Subcutaneous abdominal adipose tissue (tissue), 5 donors: ENCODE measurements around the gene CXCL11.

ENCODE experiments used
- H3K27ac ChIP-seq: one replicate; pipeline ENCODE4 v1.7.0; 2013; ENCODE audit warnings: low read depth, mild to moderate bottlenecking, inconsistent platforms, low read length, moderate library complexity
- H3K27me3 ChIP-seq, 5 donors: one replicate each; pipeline ENCODE4 v1.7.0; 2013; ENCODE audit warnings: low read length in 5 of 5, inconsistent platforms in 1 of 5; ENCODE audit not compliant: control insufficient read depth in 5 of 5, insufficient read depth in 4 of 5
- H3K36me3 ChIP-seq, 5 donors: one replicate each; pipeline ENCODE4 v1.7.0; 2013; ENCODE audit warnings: low read length in 5 of 5; ENCODE audit not compliant: control insufficient read depth in 5 of 5, insufficient read depth in 5 of 5
- H3K4me1 ChIP-seq, 5 donors: one replicate each; pipeline ENCODE4 v1.7.0; 2013; ENCODE audit warnings: low read length in 5 of 5, mild to moderate bottlenecking in 3 of 5, moderate library complexity in 1 of 5; ENCODE audit not compliant: control insufficient read depth in 5 of 5, insufficient read depth in 5 of 5
- H3K4me3 ChIP-seq, 5 donors: one replicate each; pipeline ENCODE4 v1.7.0; 2013; ENCODE audit warnings: low read length in 5 of 5, low read depth in 1 of 5
- H3K9ac ChIP-seq, 5 donors: one replicate each; pipeline ENCODE4 v1.7.0; 2013; ENCODE audit warnings: low read length in 5 of 5, mild to moderate bottlenecking in 4 of 5, moderate library complexity in 3 of 5
- H3K9me3 ChIP-seq, 5 donors: one replicate each; pipeline ENCODE4 v1.7.0; 2013; ENCODE audit warnings: low read length in 5 of 5; ENCODE audit not compliant: control insufficient read depth in 5 of 5
- donor health status: healthy.
- donor health status: healthy.
- donor health status: healthy.
- donor health status: healthy.
- donor health status: healthy.

Gene CXCL11

GRCh38 chr4:76035799-76036380 is at the start of gene CXCL11:
TSS of gene CXCL11 (minus strand) at chr4:76036070. CDS start at chr4:76035987, 83 bp downstream.
- Histone ChIP-seq H3K36me3 (no peaks in the 10 kb centered on the region), H3K27me3 (peaks cover 0 to 6% (median 0%) of the 10 kb centered on the region in 5 donors), H3K4me1 (peaks cover 0 to 3% (median 0%) of the 10 kb centered on the region in 5 donors), H3K9ac (no peak within 1 kb of the TSS), H3K27ac (no peak within 1 kb of the TSS), H3K4me3 (no peak within 1 kb of the TSS), H3K9me3 (no peaks in the 10 kb centered on the region)

- H3K9ac ChIP-seq: no peak overlapping the region
- no peak overlapping the region for H3K27ac ChIP-seq
- no peaks in the 10 kb centered on the region for H3K36me3 ChIP-seq
- no peak overlapping the region for H3K4me3 ChIP-seq
- peaks cover 0 to 8% (median 5%) of the 10 kb centered on the region in 5 donors for H3K4me1 ChIP-seq
- no peaks in the 10 kb centered on the region for H3K27me3 ChIP-seq
- no peaks in the 10 kb centered on the region for H3K9me3 ChIP-seq
Observed at GRCh38 chr4:76084542-76084941, 48.7 kb upstream of the CXCL11 start.

- Histone ChIP-seq H3K27me3 (no peaks in the 10 kb centered on the region), H3K9me3 (no peaks in the 10 kb centered on the region), H3K4me1 (peaks cover 0 to 8% (median 5%) of the 10 kb centered on the region in 5 donors), H3K27ac (no peak overlapping the region), H3K4me3 (no peak overlapping the region), H3K9ac (no peak overlapping the region), H3K36me3 (no peaks in the 10 kb centered on the region)
Observed at GRCh38 chr4:76083386-76083988, 47.6 kb upstream of the CXCL11 start.

- peaks cover 0 to 5% (median 2%) of the 10 kb centered on the region in 5 donors for H3K27me3 ChIP-seq
- no peak overlapping the region for H3K27ac ChIP-seq
- no peak overlapping the region for H3K9ac ChIP-seq
- no peaks in the 10 kb centered on the region for H3K4me1 ChIP-seq
- H3K36me3 ChIP-seq: no peaks in the 10 kb centered on the region
- H3K9me3 ChIP-seq: no peaks in the 10 kb centered on the region
- no peak overlapping the region for H3K4me3 ChIP-seq
Observed at GRCh38 chr4:76078033-76078613, 42.3 kb upstream of the CXCL11 start.

GRCh38 chr4:76074993-76075600 is 39.2 kb upstream of the CXCL11 start:
- Histone ChIP-seq H3K4me3 (no peak overlapping the region), H3K36me3 (no peaks in the 10 kb centered on the region), H3K9ac (no peak overlapping the region), H3K9me3 (no peaks in the 10 kb centered on the region), H3K27ac (no peak overlapping the region), H3K4me1 (no peaks in the 10 kb centered on the region), H3K27me3 (peaks cover 0 to 5% (median 2%) of the 10 kb centered on the region in 5 donors)

- H3K27me3 ChIP-seq: peaks cover 0 to 5% (median 2%) of the 10 kb centered on the region in 5 donors
- no peak within 1 kb of the TSS for H3K4me3 ChIP-seq
- no peaks in the 10 kb centered on the region for H3K4me1 ChIP-seq
- no peaks in the 10 kb centered on the region for H3K9me3 ChIP-seq
- H3K9ac ChIP-seq: no peak within 1 kb of the TSS
- no peak within 1 kb of the TSS for H3K27ac ChIP-seq
- H3K36me3 ChIP-seq: no peaks in the 10 kb centered on the region
Observed at GRCh38 chr4:76074468-76074867, 38.6 kb upstream of the CXCL11 start, which contains the start of gene ART3. TSS of gene ART3 (plus strand) at chr4:76074709. CDS start at chr4:76075890, 1,181 bp downstream.

- no peak overlapping the region for H3K4me3 ChIP-seq
- H3K36me3 ChIP-seq: no peaks in the 10 kb centered on the region
- no peaks in the 10 kb centered on the region for H3K4me1 ChIP-seq
- H3K27me3 ChIP-seq: no peaks in the 10 kb centered on the region
- no peak overlapping the region for H3K9ac ChIP-seq
- H3K9me3 ChIP-seq: no peaks in the 10 kb centered on the region
- no peak overlapping the region for H3K27ac ChIP-seq
Observed at GRCh38 chr4:76072760-76073159, 36.9 kb upstream of the CXCL11 start.

GRCh38 chr4:76067652-76068286 is 31.9 kb upstream of the CXCL11 start:
- Histone ChIP-seq H3K4me1 (no peaks in the 10 kb centered on the region), H3K9me3 (no peaks in the 10 kb centered on the region), H3K4me3 (no peak overlapping the region), H3K27me3 (no peaks in the 10 kb centered on the region), H3K9ac (no peak overlapping the region), H3K36me3 (no peaks in the 10 kb centered on the region), H3K27ac (no peak overlapping the region)

GRCh38 chr4:76066546-76066945 is 30.7 kb upstream of the CXCL11 start:
- H3K4me3 ChIP-seq: no peak overlapping the region
- no peak overlapping the region for H3K9ac ChIP-seq
- H3K36me3 ChIP-seq: no peaks in the 10 kb centered on the region
- no peaks in the 10 kb centered on the region for H3K4me1 ChIP-seq
- H3K9me3 ChIP-seq: no peaks in the 10 kb centered on the region
- no peaks in the 10 kb centered on the region for H3K27me3 ChIP-seq
- H3K27ac ChIP-seq: no peak overlapping the region

- Histone ChIP-seq H3K4me3 (no peak overlapping the region), H3K27me3 (no peaks in the 10 kb centered on the region), H3K36me3 (no peaks in the 10 kb centered on the region), H3K9ac (no peak overlapping the region), H3K9me3 (no peaks in the 10 kb centered on the region), H3K27ac (no peak overlapping the region), H3K4me1 (no peaks in the 10 kb centered on the region)
Observed at GRCh38 chr4:76061982-76062381, 26.1 kb upstream of the CXCL11 start.
